D721Med (cell line): ENCODE data around the gene ALDH5A1.

Experiments used
- DNase-seq: peaks from one replicate; pipeline ENCODE4 v3.0.0; 2011; ENCODE audit warnings: low spot score; ENCODE audit not compliant: insufficient read length
- FAIRE-seq: peaks from 2 replicates; lab custom pipeline; 2011; peaks lifted over from hg19 to GRCh38; lab: Jason Lieb, UNC
- CTCF ChIP-seq: IDR thresholded peaks from 2 replicates; pipeline ENCODE4 v1.5.1; 2012; ENCODE audit warnings: mild to moderate bottlenecking, control low read depth; ENCODE audit not compliant: insufficient read depth; ENCODE audit errors: missing control alignments

The ALDH5A1 gene

DNA sequence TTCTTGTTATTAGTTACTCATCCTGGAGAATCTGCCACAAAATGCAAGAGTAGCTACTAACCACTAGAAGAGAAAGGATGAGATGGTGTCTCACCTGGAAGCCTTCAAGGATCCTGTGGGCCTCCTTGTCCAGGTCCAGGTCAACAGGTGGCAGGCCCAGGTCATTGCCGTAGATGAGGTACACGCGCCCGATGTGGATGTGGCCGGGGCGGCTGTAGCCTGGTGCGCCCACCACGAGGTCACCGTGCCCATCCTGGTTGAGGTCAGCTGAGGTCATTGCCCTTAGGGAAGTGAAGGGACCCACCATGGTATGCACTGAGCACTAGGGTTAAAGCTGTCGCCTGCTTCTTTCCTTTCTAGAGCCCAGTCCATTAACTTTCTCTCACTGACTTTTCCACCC is 40.8 kb upstream of the ALDH5A1 start:
- FAIRE-seq (no peak), DNase-seq (no peak)
- TF ChIP-seq CTCF, result no peak

GRCh38 chr6:24454452-24454851 is 40.3 kb upstream of the ALDH5A1 start:
- no peak for FAIRE-seq
- no peak for TF ChIP-seq CTCF
- no peak for DNase-seq

DNA sequence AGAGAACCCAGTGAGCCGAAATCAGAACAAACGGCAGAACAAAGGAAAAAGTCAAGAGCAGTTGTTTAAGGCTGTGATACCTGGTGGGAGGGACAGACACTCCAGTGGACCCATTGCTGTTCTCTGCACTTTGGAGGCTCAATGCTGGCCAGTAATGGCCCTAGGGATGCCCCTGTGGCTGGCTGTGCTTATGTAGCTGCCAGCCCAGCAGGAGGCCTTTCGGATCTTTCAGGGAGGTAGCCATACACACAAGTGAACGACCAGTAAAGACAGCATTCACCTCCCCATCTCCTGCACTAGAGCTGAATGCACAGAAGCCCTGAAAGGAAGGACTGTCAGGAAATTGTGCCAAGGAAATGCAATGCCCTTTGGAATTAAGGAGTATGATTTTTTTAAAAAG is 39.7 kb upstream of the ALDH5A1 start:
- TF ChIP-seq CTCF, result no peak
- no peak for DNase-seq
- FAIRE-seq, result no peak

- no peak for DNase-seq
- no peak for TF ChIP-seq CTCF
- no peak for FAIRE-seq
Measured at GRCh38 chr6:24458134-24458533, 36.6 kb upstream of the ALDH5A1 start.

DNA sequence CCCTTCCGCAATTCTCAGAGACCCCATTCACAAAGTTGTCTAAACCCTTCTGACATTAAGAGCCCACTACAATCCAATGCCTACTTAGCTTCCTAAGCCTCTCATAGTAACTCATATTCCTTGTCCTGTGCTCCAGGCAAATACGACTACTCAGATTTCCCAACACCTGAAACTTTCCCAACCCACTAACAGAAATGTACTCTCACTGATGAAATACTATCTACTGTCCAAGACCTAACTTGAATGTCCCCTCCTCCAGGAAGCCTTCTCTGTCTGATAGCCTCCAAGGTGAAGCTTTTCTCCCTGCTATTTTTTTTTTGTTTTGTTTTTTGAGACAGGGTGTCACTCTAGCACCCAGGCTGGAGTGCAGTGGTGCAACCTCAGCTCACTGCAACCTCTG is 35.8 kb upstream of the ALDH5A1 start:
- no peak for DNase-seq
- TF ChIP-seq CTCF, result no peak
- no peak for FAIRE-seq

DNA sequence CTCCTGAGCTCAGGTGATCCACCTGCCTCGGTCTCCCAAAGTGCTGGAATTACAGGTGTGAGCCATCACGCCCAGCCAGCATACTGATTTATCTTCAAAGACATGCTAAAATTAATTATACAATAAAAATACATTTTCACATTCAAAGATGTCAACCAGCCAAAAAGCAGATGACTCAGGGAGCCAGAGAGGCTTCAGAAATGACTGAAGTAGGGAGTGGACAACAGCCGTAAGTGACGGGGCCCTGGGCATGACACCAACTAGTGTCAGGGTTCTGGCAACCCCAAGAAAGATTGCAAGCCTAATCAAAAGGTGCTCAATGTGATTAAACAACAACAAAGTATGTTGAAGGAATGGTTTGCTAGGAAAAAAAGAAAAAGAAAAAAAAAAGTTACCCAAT is 33.8 kb upstream of the ALDH5A1 start:
- DNase-seq (no peak), FAIRE-seq (no peak)
- no peak for TF ChIP-seq CTCF

- FAIRE-seq (no peak), DNase-seq (no peak)
- TF ChIP-seq CTCF, result no peak
Measured at GRCh38 chr6:24464253-24465038, 30.3 kb upstream of the ALDH5A1 start.
